HG03064 (cell line): ENCODE data around the gene SOD3.

Experiments used
- ATAC-seq: cut with Tn5 transposase; IDR thresholded peaks from one replicate; pipeline ENCODE4 v1.9.1; 2021; ENCODE audit warnings: low read depth; ENCODE audit not compliant: unreplicated experiment

The SOD3 gene

DNA sequence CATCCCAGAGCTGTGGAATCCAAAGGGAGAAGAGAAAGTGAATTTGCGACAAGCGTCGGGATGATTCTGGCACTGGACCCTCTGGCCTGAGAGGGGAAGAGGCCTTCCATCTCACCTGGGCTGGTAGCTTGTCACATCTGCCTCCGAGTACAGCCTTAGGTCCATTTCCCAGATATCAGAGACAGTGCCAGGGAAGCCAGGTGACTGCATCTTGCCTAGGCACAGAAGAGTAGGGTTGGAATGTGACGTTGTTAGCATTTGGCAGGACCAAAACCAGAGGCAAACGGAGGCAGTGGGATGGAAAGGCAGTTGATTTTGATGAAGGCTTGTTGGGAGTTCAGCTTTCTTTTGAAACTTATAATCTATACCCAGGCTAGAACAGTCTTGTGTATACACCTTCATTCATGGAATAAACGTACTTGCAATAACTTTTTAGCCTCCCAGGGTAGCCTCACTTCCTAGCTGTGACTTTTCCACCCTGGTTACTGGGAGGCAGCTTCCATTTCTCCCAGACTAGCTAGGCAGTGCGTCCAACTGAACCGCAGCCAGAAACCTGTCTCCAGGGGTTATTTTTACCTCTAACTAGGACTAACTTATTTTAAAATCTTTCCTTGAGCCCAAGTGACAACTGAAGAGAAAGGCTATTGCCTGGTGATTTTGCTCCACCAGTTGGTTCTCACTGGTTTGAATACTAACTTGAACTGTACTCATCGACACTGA lies 5.9 kb downstream of the SOD3 start:
- ATAC-seq, result no peak

DNA sequence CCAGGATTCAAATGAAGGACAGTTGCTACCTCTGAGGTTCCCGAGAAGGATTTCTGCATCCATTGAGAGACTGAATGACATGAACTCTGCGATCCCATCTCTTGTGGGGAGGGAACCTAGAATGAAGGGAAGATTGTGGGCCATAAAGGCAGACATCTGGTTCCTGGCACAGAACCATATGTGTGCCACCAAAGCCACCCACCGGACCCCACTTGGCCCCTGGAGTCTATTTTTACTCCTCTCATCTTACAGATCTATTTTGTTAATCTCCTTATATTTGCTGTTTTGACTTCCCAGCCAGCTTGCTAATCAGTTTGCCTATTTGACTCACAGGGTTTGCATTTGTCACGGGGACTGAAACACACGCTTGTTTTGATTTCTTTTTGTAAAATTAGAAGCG lies 7.3 kb downstream of the SOD3 start:
- ATAC-seq, result no peak

DNA sequence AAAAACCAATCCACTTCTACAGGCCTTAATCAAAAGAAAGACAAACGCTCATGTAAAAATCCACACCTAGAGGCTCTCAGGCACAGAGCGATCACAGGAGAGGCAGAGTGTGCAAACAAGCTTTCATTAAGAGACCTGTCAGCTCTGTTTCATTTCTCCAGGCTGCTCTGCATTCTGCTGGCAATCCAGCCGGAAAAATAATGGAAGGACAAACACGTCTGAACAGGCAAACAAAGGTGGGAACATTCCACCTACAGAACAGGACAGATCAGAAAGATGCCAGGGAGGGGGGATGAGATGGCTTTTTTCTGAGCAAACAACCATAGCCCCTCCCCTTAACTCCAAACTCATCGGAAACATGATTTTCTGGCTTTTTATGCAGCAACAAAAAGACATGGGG lies 9.7 kb downstream of the SOD3 start:
- ATAC-seq, result no peak

DNA sequence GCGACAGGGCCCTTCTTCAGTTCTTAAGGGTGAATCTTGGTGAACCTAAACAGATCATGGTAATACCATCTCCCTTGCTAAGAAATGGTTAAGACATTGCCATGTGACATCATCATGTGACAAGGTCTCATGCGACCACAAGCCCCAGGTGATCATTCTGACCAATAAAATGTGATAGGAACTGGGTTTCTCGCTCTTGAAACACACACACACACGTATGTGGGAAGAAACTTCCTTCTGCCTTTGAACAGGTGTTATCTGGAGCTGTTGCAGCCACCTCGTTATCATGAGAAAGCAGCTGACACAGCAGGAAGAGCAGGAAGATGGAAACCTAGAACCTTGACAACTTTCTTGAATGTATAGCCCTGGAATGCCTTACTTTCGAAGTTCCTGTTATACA lies 10.2 kb downstream of the SOD3 start:
- no peak for ATAC-seq

DNA sequence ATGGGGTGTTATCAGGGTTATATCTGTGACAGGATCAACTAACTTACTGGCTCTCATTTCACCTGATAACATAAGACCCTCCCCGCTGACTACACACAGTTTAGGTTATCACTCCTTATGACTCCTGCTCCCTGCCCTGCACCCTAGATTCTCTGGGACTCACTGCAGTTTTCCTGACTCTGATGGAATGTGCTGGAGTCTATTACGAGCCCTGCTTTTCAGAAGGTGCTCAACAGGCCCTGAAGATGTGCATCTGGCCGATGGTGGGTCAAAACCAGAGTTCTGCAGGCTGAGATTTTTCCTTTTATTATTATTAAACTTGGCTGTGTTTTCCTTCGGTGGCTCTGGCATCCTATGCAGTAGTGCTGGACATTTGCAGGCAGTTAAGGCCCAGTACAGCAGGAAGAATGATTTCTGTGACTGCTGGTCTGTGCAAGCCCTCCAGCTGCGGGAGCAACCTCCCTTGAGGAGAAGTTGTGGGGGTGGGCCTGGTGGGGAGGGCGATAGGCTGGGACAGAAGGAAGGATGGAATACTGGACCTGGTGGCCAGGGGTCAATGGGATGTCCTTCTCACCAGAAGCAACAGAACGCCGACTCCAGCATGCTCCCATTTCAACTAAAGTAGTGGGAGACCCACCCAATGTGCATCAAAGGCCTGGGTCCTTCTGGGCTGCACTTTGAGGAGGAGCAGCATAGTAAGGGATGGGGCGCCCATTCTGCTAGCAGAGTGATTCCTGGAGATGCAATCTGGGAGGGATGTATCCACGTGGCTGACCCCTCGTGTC lies 11.0 kb downstream of the SOD3 start:
- ATAC-seq, result no peak

DNA sequence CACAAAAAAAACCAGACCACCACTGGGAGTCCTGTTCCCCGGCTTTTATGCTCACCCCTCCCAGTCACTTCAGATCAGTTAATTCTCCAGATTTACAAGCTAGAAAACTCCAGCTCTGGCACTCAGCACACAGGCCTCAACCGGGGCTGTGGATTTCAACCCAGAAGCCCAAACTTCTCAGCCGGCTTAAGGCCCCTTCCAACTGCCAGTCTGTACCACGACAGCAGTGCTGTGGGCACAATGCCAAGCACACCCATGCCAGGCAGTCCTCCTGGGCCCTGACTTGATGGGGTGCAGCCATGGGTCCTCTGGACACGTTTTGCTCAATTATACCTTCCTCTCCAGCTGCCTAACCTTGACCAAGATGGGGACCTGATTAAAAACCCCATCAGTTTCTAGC lies 12.2 kb downstream of the SOD3 start:
- ATAC-seq, result no peak

DNA sequence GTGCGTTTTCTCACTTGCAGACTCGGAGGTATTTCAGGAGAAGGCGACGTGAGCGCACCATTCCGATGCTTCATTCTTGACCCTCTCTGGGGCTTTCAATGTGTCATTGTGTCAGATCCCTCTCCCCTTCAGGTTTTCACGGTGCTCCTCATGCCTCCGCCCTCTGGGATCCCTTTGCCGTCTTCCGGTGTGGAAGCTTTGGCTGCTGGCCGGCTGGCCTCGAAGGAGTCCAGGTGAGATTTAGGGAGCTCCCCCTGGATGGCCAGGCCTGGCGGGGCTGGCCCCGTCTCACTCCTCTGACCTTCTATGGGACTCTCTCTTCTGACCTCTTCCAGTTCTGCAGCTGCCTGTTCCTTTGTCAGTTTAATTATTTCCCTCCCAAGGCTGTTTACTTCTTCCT lies 12.9 kb downstream of the SOD3 start:
- no peak for ATAC-seq

DNA sequence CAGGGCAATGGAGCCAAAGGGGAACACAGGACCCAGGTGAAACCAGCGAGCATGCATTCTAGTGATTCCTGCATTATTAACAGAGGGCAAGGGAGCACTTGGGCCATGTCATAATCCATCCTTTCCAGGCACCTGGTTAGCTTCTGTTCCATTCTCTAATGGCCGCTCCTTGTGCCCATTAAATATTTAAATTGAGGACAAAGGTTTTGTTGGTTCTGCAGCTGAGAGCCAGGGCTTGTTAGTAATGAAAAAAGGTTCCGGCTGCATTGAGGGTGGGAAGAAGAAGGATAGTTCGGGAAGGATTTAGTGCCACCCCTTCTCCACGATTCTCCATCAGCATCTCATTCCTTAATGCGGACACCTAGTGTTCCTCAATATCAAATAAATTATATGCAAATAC lies 13.6 kb downstream of the SOD3 start:
- no peak for ATAC-seq

DNA sequence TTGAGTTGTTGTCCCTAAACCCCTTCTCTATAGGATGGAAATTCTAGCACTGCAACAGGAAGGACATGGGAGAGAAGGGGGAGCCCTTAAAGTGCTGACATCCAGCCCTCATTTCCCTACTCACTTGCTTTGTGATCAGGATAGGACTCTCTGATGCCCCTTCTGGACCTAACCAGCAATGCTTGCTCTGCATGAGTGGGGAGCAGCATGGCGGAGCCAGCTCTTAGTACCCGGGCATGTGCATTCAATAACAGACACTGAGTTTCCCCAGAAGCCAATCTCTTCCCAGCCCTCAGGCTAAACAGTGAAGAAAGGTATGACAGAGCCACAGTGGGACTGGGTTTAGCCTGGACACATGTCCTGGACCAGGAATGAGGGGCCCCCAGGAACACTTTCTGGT lies 14.0 kb downstream of the SOD3 start:
- ATAC-seq, result no peak

DNA sequence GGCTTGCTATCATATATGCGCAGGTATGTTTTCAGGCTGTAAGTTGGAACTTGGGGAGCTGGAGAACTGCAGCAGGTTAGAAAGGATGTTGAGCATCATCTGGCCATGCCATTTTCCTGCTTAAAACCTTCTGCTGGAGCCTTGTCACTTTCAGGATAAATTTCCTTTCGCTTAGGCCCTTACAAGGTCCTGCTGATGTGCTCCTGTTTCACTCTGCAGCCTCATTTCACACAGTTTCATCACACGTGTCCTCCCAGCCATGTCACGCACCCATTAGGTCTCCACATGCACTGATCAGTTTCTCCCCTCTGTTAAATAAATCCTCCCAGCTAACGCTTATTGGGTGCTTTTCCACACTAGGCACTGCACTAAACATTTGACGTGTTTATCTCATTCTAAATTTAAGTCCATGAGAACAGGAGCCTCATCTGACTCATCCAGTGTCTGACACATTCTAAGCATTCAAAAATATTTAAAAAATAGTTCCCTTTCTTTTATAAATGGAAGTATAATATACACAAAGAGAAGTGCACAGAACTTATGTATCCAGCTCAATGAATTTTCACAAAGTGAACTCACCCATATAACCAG lies 14.5 kb downstream of the SOD3 start:
- no peak for ATAC-seq

DNA sequence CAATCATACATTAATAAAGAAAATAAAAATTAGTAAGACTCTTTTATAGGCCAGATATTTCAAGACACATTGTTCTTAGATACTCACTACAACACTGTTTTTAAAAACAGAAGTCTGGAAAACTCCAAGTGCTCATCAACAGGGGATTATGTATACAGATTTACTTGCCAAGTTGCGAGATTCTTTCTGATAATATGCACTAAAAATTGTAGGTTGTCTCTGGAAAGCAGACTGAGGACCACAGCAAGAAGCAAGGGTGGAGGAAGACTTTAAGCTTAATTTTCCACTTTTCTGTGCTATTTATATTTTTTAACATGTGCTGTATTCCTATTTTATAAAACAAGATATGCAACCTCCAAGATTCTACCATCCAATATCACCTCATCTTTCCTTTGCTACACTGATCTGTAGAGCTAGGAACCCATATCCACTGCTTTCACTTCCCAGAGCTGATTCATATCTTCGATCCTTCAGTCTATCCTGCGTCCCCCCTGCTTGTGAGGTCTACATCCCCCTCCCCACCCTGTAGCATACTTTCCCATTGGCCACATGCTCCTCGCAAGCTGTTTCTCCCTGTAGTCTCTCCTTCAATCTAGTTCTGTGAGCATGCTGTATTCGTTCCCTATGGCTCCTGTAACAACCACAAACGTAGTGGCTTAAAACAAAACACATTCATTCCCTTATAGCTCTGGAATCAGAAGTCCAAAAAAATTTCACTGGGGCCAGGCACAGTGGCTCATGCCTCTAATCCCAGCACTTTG lies 15.7 kb downstream of the SOD3 start:
- ATAC-seq, result no peak

DNA sequence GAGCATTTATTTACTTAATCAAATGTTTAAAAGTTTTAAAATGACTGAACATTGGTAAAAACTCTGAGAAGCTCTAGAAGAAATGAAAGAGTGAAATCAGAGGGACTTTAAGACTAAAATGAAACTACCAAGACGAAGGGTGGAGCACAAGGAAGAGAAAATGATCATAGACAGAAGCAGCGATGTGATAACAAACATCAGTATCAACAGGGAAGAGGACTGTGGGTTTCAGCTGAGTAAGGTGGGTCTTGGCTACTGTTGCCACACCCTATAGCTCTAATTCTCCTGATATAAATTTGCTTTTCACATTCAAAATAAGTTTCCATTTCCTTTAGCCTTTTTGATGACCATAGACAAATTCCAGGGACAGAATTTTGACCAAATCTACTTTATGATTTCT lies 18.4 kb downstream of the SOD3 start:
- no peak for ATAC-seq

DNA sequence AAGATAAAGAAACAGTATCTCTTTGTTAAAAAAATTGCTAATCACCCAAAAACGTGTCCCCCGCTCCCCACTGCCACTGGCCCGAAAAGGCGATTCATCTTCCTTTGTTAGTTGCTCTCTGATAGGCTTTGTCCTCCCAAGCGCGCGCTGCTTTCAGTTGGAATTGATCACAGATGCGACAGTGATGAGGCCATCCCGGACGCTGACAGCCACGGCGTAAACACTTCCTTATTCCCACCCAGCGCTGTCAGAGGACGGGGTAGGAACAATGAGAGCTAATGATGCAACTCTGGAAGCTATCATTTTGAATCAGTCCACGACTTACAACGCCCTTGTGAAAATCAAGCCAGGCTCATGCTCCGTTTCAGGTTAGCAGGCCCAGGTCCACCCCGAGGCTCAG lies 21.4 kb downstream of the SOD3 start:
- ATAC-seq, result no peak

DNA sequence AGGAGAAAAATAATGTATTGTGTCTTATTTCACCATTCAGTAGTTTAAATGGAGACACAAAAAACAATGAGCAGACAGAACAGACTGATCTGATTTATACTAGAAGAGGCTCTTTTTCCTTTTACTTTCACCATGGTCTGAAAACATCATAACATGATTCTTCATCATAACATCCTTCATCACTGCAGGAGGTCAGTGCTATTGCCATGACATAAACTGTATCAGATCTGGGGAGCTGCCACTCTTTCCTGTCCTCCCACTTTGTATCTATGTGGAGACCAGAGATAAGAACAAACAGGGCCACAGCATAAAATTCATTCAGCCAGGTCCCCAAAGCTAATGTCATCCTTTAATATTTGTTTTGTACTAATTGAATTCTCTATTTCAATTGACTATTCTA lies 25.2 kb downstream of the SOD3 start:
- no peak for ATAC-seq

DNA sequence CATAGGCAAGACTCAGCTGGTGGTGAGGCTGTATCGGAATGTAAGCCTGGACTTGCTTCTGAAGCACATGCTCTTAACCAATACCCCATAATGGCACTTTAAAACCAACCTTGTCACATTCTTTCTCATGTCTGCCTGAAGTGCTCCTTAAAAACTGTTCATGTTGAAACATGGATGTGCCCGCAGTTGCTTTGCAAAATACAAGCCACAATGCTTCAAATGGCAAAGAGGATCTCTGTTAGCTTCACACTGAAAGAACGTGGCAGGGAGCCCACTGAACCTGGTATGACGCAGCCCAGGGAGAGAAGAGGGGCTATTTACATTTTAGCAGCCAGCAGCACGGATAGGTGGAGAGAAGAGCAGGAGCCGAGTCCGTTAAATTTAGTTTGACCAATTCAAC lies 29.3 kb downstream of the SOD3 start:
- no peak for ATAC-seq

DNA sequence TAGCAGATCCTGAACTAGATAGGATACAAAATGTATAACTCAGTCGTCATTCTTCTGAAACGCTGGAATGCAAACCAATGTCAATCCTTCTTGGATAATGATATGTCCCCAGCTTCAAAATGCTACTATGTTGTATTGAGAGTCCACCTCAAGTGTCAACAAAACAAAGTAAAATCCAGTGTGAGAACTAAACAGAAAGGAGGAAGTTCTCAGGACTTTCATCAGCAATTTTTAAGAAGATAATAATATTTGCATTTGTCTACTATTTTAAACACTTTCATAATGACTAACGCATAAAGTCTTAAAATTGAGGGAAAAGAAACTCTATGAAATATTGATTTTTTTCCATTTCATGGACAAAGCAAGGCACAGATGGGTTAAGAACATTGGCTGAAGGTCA lies 36.3 kb downstream of the SOD3 start:
- ATAC-seq, result no peak

DNA sequence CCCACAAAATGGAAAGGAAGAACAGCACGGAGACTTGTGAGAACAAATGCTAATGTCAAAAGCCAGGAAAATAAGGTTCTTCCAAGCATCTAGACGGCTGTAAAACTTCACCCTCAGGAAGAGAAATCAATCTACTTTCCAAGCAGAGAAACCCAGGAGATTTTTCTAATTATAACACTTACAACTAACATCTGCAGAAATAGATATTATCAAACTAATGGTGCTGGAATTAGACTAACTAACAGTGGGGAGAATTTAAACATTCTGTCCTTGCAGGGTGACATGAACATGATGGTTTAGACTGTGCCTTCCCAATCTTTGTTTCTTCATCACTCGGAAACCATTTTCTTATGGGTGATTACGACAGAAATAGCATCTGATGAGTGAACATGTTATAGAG lies 40.3 kb downstream of the SOD3 start:
- no peak for ATAC-seq

DNA sequence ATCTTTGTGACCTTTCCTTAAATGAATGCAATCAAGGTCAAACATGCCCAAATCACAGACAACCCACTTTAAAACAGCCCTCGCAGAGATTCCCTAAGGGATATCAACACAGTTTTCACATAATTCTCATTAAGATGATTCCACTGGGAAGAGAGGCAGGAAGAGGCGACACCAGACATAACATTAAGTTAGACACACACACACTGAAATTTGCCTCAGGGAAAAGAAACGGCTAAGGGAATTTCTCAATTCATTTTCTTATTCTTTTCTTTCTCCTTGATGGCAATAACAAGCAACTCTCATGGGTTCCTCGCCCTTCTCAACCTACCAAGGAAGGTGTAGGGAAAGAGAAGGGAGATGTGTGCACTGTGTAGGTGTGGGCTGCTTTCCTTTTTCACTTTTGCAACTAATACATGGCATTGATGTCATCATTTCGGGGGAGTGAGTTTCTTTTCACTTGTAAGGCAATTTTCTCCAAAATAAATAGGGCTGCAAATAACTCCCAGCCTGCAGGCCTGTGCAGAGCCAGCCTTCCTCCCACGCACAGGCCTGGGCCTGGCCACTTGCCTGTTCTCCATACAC lies 41.4 kb downstream of the SOD3 start:
- ATAC-seq, result no peak

DNA sequence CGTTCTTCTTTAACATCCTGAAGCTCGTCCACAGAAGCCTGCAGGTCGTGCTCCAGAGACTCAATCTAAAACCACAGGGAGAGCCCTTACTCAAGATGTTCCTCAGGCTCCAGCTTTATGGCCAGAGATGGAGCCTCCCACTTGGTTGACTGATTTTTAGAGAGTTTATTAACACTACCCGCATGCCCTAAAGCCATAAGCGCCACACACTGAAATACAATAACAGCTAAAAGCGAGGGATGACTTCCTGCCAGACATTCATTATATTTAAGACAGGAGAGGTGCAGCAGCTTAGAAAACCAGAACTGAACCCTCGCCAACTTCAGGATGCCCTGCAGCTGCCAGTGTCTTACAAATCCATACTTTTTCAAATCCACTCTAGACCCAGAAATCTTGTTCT lies 42.0 kb downstream of the SOD3 start:
- no peak for ATAC-seq

DNA sequence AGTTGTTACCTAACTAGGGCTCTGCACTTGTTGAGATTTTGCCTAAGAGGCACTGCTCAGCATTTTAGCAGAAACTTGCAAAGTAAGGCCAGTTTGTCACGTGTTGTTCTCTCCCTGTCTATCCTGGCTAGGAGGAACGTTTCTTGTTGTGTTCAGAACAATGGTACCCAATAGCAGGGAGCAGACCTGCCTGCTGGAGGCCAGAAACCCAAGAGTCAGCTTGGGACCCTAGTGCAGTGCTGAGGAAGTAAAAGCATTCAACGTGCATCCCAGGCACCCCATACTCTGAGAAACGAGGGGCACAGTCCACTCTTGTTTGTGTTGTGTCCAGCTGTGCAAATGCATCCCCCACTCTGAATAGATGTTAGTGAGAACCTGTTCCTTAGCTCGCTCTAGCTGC lies 42.4 kb downstream of the SOD3 start:
- no peak for ATAC-seq

DNA sequence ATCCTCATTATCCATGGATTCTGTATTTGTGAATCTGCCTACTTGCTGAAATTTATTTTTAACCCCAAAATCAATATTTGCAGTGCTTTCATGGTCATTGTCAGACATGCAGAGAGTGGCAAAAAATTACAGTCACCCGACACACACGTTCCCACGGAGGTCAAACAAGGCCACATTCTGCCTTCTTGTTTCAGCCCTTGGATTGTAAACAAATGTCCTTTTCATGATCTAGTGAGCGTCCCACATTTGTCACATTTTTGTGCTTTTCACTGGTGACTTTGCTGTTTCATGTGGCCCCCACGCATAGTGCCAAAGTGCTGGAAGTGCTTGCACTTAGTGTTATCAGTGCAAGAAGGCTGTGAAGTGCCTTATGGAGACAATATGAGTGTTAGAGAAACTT lies 45.0 kb downstream of the SOD3 start:
- ATAC-seq, result no peak
